ENCODE measurements around the gene MYOM3.

The MYOM3 gene

GRCh38 chr1:24109686-24110475, 2.1 kb downstream of the MYOM3 start:
- TF ChIP-seq CTCF (IDR thresholded peaks at IDR 0.05; ENCODE audit: control insufficient read depth, insufficient read depth, low read depth, low read length, missing control alignments): no peak
- no peak for DNase-seq (ENCODE audit: low read depth)
- no peak overlapping the region for H3K4me3 ChIP-seq (ENCODE audit: control insufficient read depth, low read depth, low read length)

DNA sequence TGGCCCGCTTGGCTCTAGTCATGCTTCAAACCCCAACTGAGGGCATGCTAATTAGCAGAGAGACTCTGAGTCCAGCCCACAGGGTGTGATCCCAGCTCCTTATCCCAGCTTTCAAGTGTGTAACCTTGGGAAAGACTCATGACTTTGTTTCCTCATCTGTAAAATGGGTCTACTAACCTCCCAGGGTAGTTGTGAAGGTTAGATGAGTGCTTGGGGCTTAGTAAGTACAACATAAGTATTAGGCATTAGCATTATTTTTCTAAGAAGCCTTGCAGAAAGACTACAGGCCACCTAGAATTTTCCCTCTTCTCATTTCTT, 2.8 kb downstream of the MYOM3 start:
- DNase-seq (ENCODE audit: low read depth): no peak
- no peak for TF ChIP-seq CTCF (IDR thresholded peaks at IDR 0.05; ENCODE audit: control insufficient read depth, insufficient read depth, low read depth, low read length, missing control alignments)
- no peak overlapping the region for H3K4me3 ChIP-seq (ENCODE audit: control insufficient read depth, low read depth, low read length)

DNA sequence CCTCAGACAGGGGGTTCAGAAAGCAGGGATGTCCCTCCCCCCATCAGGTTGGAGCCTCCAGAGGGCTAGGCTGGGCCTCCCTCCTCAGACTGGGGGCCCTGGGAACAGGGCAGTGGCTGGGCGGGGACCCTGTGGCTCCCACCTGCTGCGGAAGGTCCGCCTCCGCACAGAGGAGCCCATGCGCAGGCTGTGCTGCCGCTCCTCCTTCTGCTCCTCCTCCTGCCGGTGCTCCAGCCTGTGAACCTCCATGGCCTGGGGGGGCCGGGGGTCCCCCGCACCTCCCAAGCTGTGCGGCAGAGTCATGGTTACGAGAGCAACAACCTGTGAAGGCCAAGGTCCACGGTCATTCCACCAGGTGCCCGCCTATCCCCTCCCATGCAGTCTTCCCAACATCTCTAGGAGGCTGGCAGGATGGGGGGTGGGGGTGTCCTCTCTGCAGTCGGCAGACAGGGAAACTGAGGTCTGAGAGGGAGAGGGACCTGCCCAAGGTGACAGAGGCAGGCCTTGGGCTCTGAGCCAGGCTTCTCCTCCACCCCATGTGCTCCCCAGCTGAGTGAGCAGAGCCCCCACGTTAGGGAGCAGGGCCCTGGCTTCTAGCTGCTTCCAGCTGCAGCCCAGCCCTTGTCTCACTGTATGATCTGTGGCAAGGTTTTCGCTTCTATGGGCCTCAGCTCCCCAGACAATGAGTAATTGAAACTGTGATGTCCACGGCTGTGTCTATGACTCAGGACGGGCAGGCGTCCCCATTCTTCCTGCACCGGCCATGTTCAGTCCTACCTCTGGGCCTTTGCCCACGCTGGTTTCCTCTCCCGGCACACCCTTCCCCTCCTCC, 3.4 kb downstream of the MYOM3 start:
- peak; percentile 51 for DNase-seq (ENCODE audit: low read depth)
- TF ChIP-seq CTCF (IDR thresholded peaks at IDR 0.05; ENCODE audit: control insufficient read depth, insufficient read depth, low read depth, low read length, missing control alignments): no peak

DNA sequence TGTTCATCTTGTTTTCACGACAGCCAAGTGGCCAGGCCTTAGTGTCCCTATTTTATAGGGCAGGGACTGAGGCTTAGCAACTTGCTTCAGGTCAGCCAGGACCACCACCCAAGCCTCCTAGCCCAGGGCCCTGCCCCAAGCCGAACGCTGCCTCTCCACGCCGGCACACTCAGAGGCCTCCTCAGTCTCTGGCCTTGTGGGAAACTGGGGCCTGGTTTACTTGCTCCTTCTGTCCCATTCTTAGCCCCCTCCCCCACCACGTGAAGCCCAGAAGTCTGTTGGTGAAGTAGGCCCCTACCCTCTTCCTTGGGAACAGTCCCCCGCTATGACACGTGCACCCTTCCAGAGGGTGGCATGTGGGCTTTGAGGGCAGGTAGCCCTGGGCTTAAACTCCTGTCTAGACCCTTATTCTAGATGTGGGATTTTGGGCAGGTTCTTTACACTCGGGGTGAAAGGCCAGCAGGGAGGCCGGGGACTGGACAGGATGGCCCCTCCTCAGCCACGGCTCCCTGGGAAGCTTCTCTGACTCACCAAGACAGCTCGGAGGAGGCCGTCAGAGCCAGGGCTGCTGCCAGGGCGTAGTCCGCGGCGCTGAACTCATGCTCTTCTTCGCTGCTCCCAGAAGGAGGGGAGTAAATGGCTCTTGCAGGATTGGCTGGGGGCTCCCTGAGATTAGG, 4.3 kb downstream of the MYOM3 start:
- H3K4me3 ChIP-seq (ENCODE audit: control insufficient read depth, low read depth, low read length): no peak overlapping the region
- no peak for TF ChIP-seq CTCF (IDR thresholded peaks at IDR 0.05; ENCODE audit: control insufficient read depth, insufficient read depth, low read depth, low read length, missing control alignments)
- DNase-seq (ENCODE audit: low read depth): peak; percentile 31

More for the DNA sequence above, 3.4 kb downstream of the MYOM3 start:
- no peak overlapping the region for H3K4me3 ChIP-seq (ENCODE audit: control insufficient read depth, low read depth, low read length)

GRCh38 chr1:24105368-24106160, 6.4 kb downstream of the MYOM3 start:
- DNase-seq (ENCODE audit: low read depth): no peak
- no peak overlapping the region for H3K4me3 ChIP-seq (ENCODE audit: control insufficient read depth, low read depth, low read length)
- TF ChIP-seq CTCF (IDR thresholded peaks at IDR 0.05; ENCODE audit: control insufficient read depth, insufficient read depth, low read depth, low read length, missing control alignments): no peak

GRCh38 chr1:24104854-24105253, 7.1 kb downstream of the MYOM3 start:
- no peak for TF ChIP-seq CTCF (IDR thresholded peaks at IDR 0.05; ENCODE audit: control insufficient read depth, insufficient read depth, low read depth, low read length, missing control alignments)
- H3K4me3 ChIP-seq (ENCODE audit: control insufficient read depth, low read depth, low read length): no peak overlapping the region
- no peak for DNase-seq (ENCODE audit: low read depth)

All from AG09309 (cell line).